IMR-90 (cell line): Measurements from ENCODE around the gene TTC27. TPM values are rescaled to one million over a fixed set of nuclear protein-coding genes. Genes with fewer than 3 reads are reported as not detected.

Experiments
- ATAC-seq: fragments of 200-7000 bp; cut with Tn5 transposase; 2 replicates; pipeline ENCODE4 v1.9.1; 2020; ENCODE audit warnings: low read depth, mild to moderate bottlenecking, moderate library complexity
- BruUV-seq: library from RNA; stranded (reverse); fragments of 400-500 nt; replicated peaks from 2 replicates; lab custom pipeline; 2021; lab: Mats Ljungman, UMichigan
- CTCF ChIA-PET: fragments of 300-600 bp; formaldehyde crosslinking; extraction: SDS; loops from one replicate; lab custom pipeline; 2021; ENCODE audit warnings: antibody characterized with exemption; lab: Yijun Ruan, JAX
- POLR2A ChIA-PET: fragments of 300-600 bp; sonication (Branson Sonifier 250); formaldehyde crosslinking; loops from one replicate; lab custom pipeline; 2022; ENCODE audit warnings: antibody characterized with exemption; ENCODE audit not compliant: unreplicated experiment; lab: Charles Lee
- DNase-seq: peaks from one replicate; pipeline ENCODE4 v3.0.0; 2013
- H2AFZ ChIP-seq: replicated peaks from 2 replicates; pipeline ENCODE3; 2013; ENCODE audit warnings: low read length, mild to moderate bottlenecking; ENCODE audit not compliant: poor library complexity
- H2AK5ac ChIP-seq: 2 replicates; pipeline ENCODE4 v1.6.1; 2013; ENCODE audit warnings: low read depth, low read length, inconsistent platforms
- H2AK9ac ChIP-seq: replicated peaks from 2 replicates; pipeline ENCODE3; 2013; ENCODE audit warnings: mild to moderate bottlenecking, low read depth, low read length, moderate library complexity; ENCODE audit not compliant: poor library complexity
- H2BK120ac ChIP-seq: 2 replicates; pipeline ENCODE4 v1.6.1; 2013; ENCODE audit warnings: low read depth, low read length, inconsistent platforms
- H2BK15ac ChIP-seq: 3 replicates; pipeline ENCODE4 v1.6.1; 2013; ENCODE audit warnings: low read depth, low read length, inconsistent platforms
- H2BK20ac ChIP-seq: 2 replicates; pipeline ENCODE4 v1.6.1; 2013; ENCODE audit warnings: low read depth, mild to moderate bottlenecking, inconsistent platforms, low read length, moderate library complexity
- H2BK5ac ChIP-seq: 2 replicates; pipeline ENCODE4 v1.6.1; 2013; ENCODE audit warnings: mild to moderate bottlenecking, low read depth, low read length, inconsistent platforms; ENCODE audit not compliant: poor library complexity, severe bottlenecking
- H3K14ac ChIP-seq: replicated peaks from 2 replicates; pipeline ENCODE4 v1.6.1; 2013; ENCODE audit warnings: low read depth, low read length, inconsistent platforms
- H3K18ac ChIP-seq: 2 replicates; pipeline ENCODE4 v1.6.1; 2013; ENCODE audit warnings: low read depth, low read length, control low read depth
- H3K23ac ChIP-seq: 2 replicates; pipeline ENCODE4 v1.6.1; 2013; ENCODE audit warnings: low read depth, low read length, inconsistent platforms
- H3K27ac ChIP-seq: 2 replicates; pipeline ENCODE4 v1.5.1; 2013; ENCODE audit warnings: mild to moderate bottlenecking, control low read depth, low read length; ENCODE audit not compliant: insufficient read depth
- H3K27me3 ChIP-seq: 2 replicates; pipeline ENCODE4 v1.6.1; 2013; ENCODE audit warnings: low read length; ENCODE audit not compliant: control insufficient read depth, insufficient read depth
- H3K36me3 ChIP-seq: 2 replicates; pipeline ENCODE4 v1.6.1; 2013; ENCODE audit warnings: low read length, mixed read lengths; ENCODE audit not compliant: control insufficient read depth, insufficient read depth
- H3K4ac ChIP-seq: 2 replicates; pipeline ENCODE4 v1.6.1; 2013; ENCODE audit warnings: low read depth, low read length, inconsistent platforms
- H3K4me1 ChIP-seq: 2 replicates; pipeline ENCODE4 v1.6.1; 2013; ENCODE audit warnings: low read length, mixed read lengths; ENCODE audit not compliant: control insufficient read depth, insufficient read depth
- H3K4me2 ChIP-seq: 2 replicates; pipeline ENCODE4 v1.6.1; 2013; ENCODE audit warnings: low read depth, mild to moderate bottlenecking, control low read depth, low read length, moderate library complexity
- H3K4me3 ChIP-seq: 2 replicates; pipeline ENCODE4 v1.5.1; 2013; ENCODE audit warnings: low read depth, mild to moderate bottlenecking, control low read depth, low read length, moderate library complexity; ENCODE audit not compliant: insufficient read depth
- H3K56ac ChIP-seq: 2 replicates; pipeline ENCODE4 v1.6.1; 2013; ENCODE audit warnings: low read length, inconsistent platforms; ENCODE audit not compliant: insufficient read depth; ENCODE audit errors: extremely low read depth
- H3K79me1 ChIP-seq, 2 experiments: 2 replicates each; pipeline ENCODE4 v1.6.1; 2013; ENCODE audit warnings: low read length in 2 of 2, inconsistent platforms in 1 of 2, low read depth in 1 of 2
- H3K9ac ChIP-seq: 2 replicates; pipeline ENCODE4 v1.6.1; 2013; ENCODE audit warnings: low read depth, low read length, control low read depth
- H3K9me1 ChIP-seq: 2 replicates; pipeline ENCODE4 v1.6.1; 2013; ENCODE audit warnings: low read length, inconsistent platforms; ENCODE audit not compliant: insufficient read depth
- H3K9me3 ChIP-seq: 2 replicates; pipeline ENCODE4 v1.6.1; 2013; ENCODE audit warnings: low read length; ENCODE audit not compliant: control insufficient read depth, insufficient read depth
- H4K20me1 ChIP-seq: 2 replicates; pipeline ENCODE4 v1.6.1; 2013; ENCODE audit warnings: low read length, inconsistent platforms; ENCODE audit not compliant: insufficient read depth
- H4K5ac ChIP-seq: 2 replicates; pipeline ENCODE4 v1.6.1; 2013; ENCODE audit warnings: mild to moderate bottlenecking, low read depth, low read length, control low read depth
- H4K8ac ChIP-seq, 2 experiments: 2 replicates each; pipeline ENCODE4 v1.6.1; 2013; ENCODE audit warnings: low read depth in 2 of 2, low read length in 2 of 2, control low read depth in 1 of 2, inconsistent platforms in 1 of 2
- H4K91ac ChIP-seq: 2 replicates; pipeline ENCODE4 v1.6.1; 2013; ENCODE audit warnings: low read depth, low read length, inconsistent platforms; ENCODE audit not compliant: insufficient read depth
- BHLHE40 ChIP-seq: fragments of 150-350 bp; IDR thresholded peaks from 2 replicates; pipeline ENCODE4 v1.6.1; 2016; ENCODE audit warnings: mild to moderate bottlenecking, low read depth, low read length
- CEBPB ChIP-seq: IDR thresholded peaks from 2 replicates; pipeline ENCODE4 v1.6.1; 2012; ENCODE audit warnings: low read depth, low read length, improper control_type of control experiment
- CHD1 ChIP-seq: IDR thresholded peaks from 2 replicates; pipeline ENCODE4 v1.6.1; 2012; ENCODE audit warnings: low read depth, low read length, improper control_type of control experiment
- CTCF ChIP-seq: conservative IDR thresholded peaks from 2 replicates; pipeline ENCODE4 v1.5.1; 2012; ENCODE audit warnings: mild to moderate bottlenecking, low read depth, low read length, improper control_type of control experiment
- ELK1 ChIP-seq: fragments of 150-350 bp; IDR thresholded peaks from 2 replicates; pipeline ENCODE4 v1.6.1; 2016; ENCODE audit warnings: low read depth, mild to moderate bottlenecking, low read length, moderate library complexity, borderline replicate concordance
- FOS ChIP-seq: fragments of 150-350 bp; IDR thresholded peaks from 2 replicates; pipeline ENCODE4 v1.6.1; 2016; ENCODE audit warnings: low read depth, low read length
- MAFK ChIP-seq: IDR thresholded peaks from 2 replicates; pipeline ENCODE4 v1.6.1; 2012; ENCODE audit warnings: low read depth, low read length, improper control_type of control experiment
- MAZ ChIP-seq: IDR thresholded peaks from 2 replicates; pipeline ENCODE4 v1.6.1; 2012; ENCODE audit warnings: low read depth, mild to moderate bottlenecking, low read length, improper control_type of control experiment, moderate library complexity, borderline replicate concordance
- MXI1 ChIP-seq: IDR thresholded peaks from 2 replicates; pipeline ENCODE4 v1.6.1; 2012; ENCODE audit warnings: low read depth, mild to moderate bottlenecking, low read length, moderate library complexity, borderline replicate concordance
- NFE2L2 ChIP-seq: fragments of 150-350 bp; IDR thresholded peaks from 2 replicates; pipeline ENCODE4 v1.6.1; 2016; ENCODE audit warnings: low read depth, mild to moderate bottlenecking, low read length
- POLR2A ChIP-seq: IDR thresholded peaks from 2 replicates; pipeline ENCODE4 v1.6.1; 2012; ENCODE audit warnings: mild to moderate bottlenecking, low read depth, low read length
- RAD21 ChIP-seq: IDR thresholded peaks from 2 replicates; pipeline ENCODE4 v1.6.1; 2012; ENCODE audit warnings: low read length, improper control_type of control experiment
- RCOR1 ChIP-seq: IDR thresholded peaks from 2 replicates; pipeline ENCODE4 v1.6.1; 2012; ENCODE audit warnings: mild to moderate bottlenecking, low read length, improper control_type of control experiment; ENCODE audit not compliant: insufficient replicate concordance
- RFX5 ChIP-seq: IDR thresholded peaks from 2 replicates; pipeline ENCODE4 v1.8.0; 2012; ENCODE audit warnings: low read depth, mild to moderate bottlenecking, low read length, moderate library complexity
- SMC3 ChIP-seq: fragments of 150-350 bp; IDR thresholded peaks from 2 replicates; pipeline ENCODE4 v1.6.1; 2016; ENCODE audit warnings: low read depth, mild to moderate bottlenecking, antibody characterized with exemption, low read length, moderate library complexity
- USF2 ChIP-seq: fragments of 150-350 bp; IDR thresholded peaks from 2 replicates; pipeline ENCODE4 v1.6.1; 2017; ENCODE audit warnings: mild to moderate bottlenecking, antibody characterized with exemption, low read length, low read depth
- WGBS, 2 experiments: methylation state at CpG; one replicate each; pipeline versions ENCODE4 v1.1.5 to v1.1.7; 2013; ENCODE audit warnings: missing lambda C conversion rate in 2 of 2; ENCODE audit not compliant: insufficient read length in 1 of 2; ENCODE audit errors: extremely low coverage in 2 of 2; 5-methylcytosine and 5-hydroxymethylcytosine counted together
- dilution Hi-C: fragments of 300-500 bp; cut with HindIII; formaldehyde crosslinking; loops from one replicate; pipeline ENCODE4 v1.14.3; 2018; ENCODE audit warnings: low sequenced_read_pairs; ENCODE audit not compliant: unreplicated experiment
- in situ Hi-C: fragments of 300-500 bp; cut with MboI; formaldehyde crosslinking; loops from 3 replicates; pipeline ENCODE4 v1.14.3; 2019; ENCODE audit warnings: low sequenced_read_pairs, inconsistent platforms, mixed read lengths
- intact Hi-C: fragments of 100-400 bp; cut with micrococcal nuclease; formaldehyde crosslinking; loops from 2 replicates; pipeline ENCODE4 v1.10.0; 2022
- polyA plus RNA-seq, 3 experiments: library from polyadenylated mRNA; depleted of rRNA; stranded (reverse); fragments of >200 nt; gene quantifications; 2 replicates each; pipeline ENCODE4 v1.2.3, GENCODE V29; 2012; ENCODE audit warnings: low replicate concordance in 1 of 3
- total RNA-seq: library from RNA; depleted of rRNA; stranded (reverse); fragments of >200 nt; gene quantifications from 2 replicates; pipeline ENCODE4 v1.2.3, GENCODE V29; 2012

The TTC27 gene
- total and polyA plus RNA-seq, 2 of the 4 experiments (the other 2 are of a cell fraction): 12.7 to 30.5 TPM

GRCh38 chr2:32627441-32627813 is 423 bp upstream of the TTC27 start:
- Histone ChIP-seq H2AK5ac (peak overlapping the region; percentile 52), H2BK120ac (peak overlapping the region; percentile 71), H2BK20ac (peak overlapping the region; percentile 23), H3K4ac (peak overlapping the region; percentile 86), H3K9me3 (no peaks in the 10 kb centered on the region), H3K9ac (peak overlapping the region; percentile 7), H3K79me1 (peaks cover 9 to 23% of the 10 kb centered on the region in 2 experiments), H4K91ac (peak overlapping the region; percentile 47; the same call in 1 of the 2 replicates), H3K4me2 (peak overlapping the region; percentile 84), H3K4me3 (peak overlapping the region; percentile 78), H2BK15ac (peak overlapping the region; percentile 58; the same call in 1 of the 3 replicates), H3K4me1 (no peaks in the 10 kb centered on the region), H4K8ac (peak overlapping the region; percentile 79 to 89), H3K14ac (peak overlapping the region; percentile 84), H4K5ac (peak overlapping the region; percentile 62), H2BK5ac (no peak overlapping the region), H3K56ac (no peak overlapping the region), H3K18ac (peak overlapping the region; percentile 22), H2AK9ac (peak overlapping the region; percentile 98), H2AFZ (peak overlapping the region; percentile 99), H3K9me1 (peaks cover 5% of the 10 kb centered on the region), H3K27ac (peak overlapping the region; percentile 4; the same call in 1 of the 2 replicates), H3K23ac (peak overlapping the region; percentile 91), H3K36me3 (no peaks in the 10 kb centered on the region), H4K20me1 (no peaks in the 10 kb centered on the region), H3K27me3 (no peaks in the 10 kb centered on the region)
- intact Hi-C loops: no loop called here
- ATAC-seq: peak; percentile 50
- no TSS peak for BruUV-seq
- CTCF ChIA-PET: no interaction called here
- DNase-seq: peak; percentile 34
- dilution Hi-C loops: no loop called here
- in situ Hi-C loops: no loop called here
- TF ChIP-seq MXI1 (no peak), CHD1 (no peak), CTCF (no peak), RFX5 (no peak), BHLHE40 (no peak), USF2 (no peak), FOS (no peak), RCOR1 (no peak), MAZ (no peak), NFE2L2 (no peak), SMC3 (no peak), RAD21 (no peak), POLR2A (no peak), CEBPB (no peak), ELK1 (no peak), MAFK (no peak)
- POLR2A ChIA-PET: no interaction called here
- WGBS, 2 experiments: 4% methylated on average over 10 of the region's 16 CpGs; no CpG with 5 or more reads in 1 of the 2 experiments
